Upper lobe of right lung (tissue), 1 donor: ENCODE measurements around the gene CNTNAP2. TPM values are rescaled to one million over a fixed set of nuclear protein-coding genes. Genes with fewer than 3 reads are reported as not detected.

Source experiments
- ATAC-seq: fragments of 200-7000 bp; cut with Tn5 transposase; one replicate; pipeline ENCODE4 v1.9.1; 2020; ENCODE audit warnings: mild to moderate bottlenecking, moderate library complexity
- DNase-seq: peaks from one replicate; pipeline ENCODE4 v3.0.0-alpha.2; 2020
- H3K27ac ChIP-seq: fragments of 200-600 bp; one replicate; pipeline ENCODE4 v1.8.0; 2022
- H3K27me3 ChIP-seq: fragments of 200-600 bp; one replicate; pipeline ENCODE4 v1.8.0; 2022; ENCODE audit warnings: mild to moderate bottlenecking
- H3K36me3 ChIP-seq: fragments of 200-600 bp; one replicate; pipeline ENCODE4 v1.8.0; 2022
- H3K4me1 ChIP-seq: fragments of 200-600 bp; one replicate; pipeline ENCODE4 v1.8.0; 2022
- H3K4me3 ChIP-seq: fragments of 200-600 bp; one replicate; pipeline ENCODE4 v1.8.0; 2022; ENCODE audit warnings: mild to moderate bottlenecking
- H3K9me3 ChIP-seq: fragments of 200-600 bp; one replicate; pipeline ENCODE4 v1.8.0; 2022
- CTCF ChIP-seq: fragments of 200-600 bp; IDR thresholded peaks from one replicate; pipeline ENCODE4 v1.8.0; 2022; ENCODE audit warnings: antibody characterized with exemption
- intact Hi-C: fragments of 100-400 bp; cut with DNase I; formaldehyde crosslinking; loops from one replicate; pipeline ENCODE4 v1.11.0; 2022
- total RNA-seq: library from RNA; stranded (reverse); fragmentation: NEBNext Ultra II Directional; extraction: Animal tissue kit (Norgen Biotek cat#: 25700); gene quantifications from one replicate; pipeline ENCODE4 v1.2.1, GENCODE V29; 2021
- donor health status: DM: no; HTN: yes; CAD: no; lungs with severe emphysema.

The CNTNAP2 gene
- total RNA-seq, 1 donor from 2014 or later, result 0.41 TPM

- ATAC-seq, result no peak
- no peak for TF ChIP-seq CTCF
- H3K4me3 ChIP-seq, result no peak overlapping the region
- H3K27ac ChIP-seq, result no peak overlapping the region
- H3K4me1 ChIP-seq, result no peaks in the 10 kb centered on the region
- DNase-seq, result no peak
- H3K27me3 ChIP-seq, result no peaks in the 10 kb centered on the region
- no peaks in the 10 kb centered on the region for H3K36me3 ChIP-seq
- H3K9me3 ChIP-seq, result no peaks in the 10 kb centered on the region
- intact Hi-C loops, result no loop called here
These were observed 806.2 kb downstream of the CNTNAP2 start for GRCh38 chr7:146922782-146923181.

- Histone ChIP-seq H3K36me3 (no peaks in the 10 kb centered on the region), H3K27ac (no peak overlapping the region), H3K4me3 (no peak overlapping the region), H3K27me3 (no peaks in the 10 kb centered on the region), H3K4me1 (no peaks in the 10 kb centered on the region), H3K9me3 (no peaks in the 10 kb centered on the region)
- DNase-seq (no peak), ATAC-seq (no peak)
- TF ChIP-seq CTCF, result no peak
- intact Hi-C loops, result no loop called here
These were observed 810.2 kb downstream of the CNTNAP2 start for GRCh38 chr7:146926841-146927240.

GRCh38 chr7:146937836-146938235 is 821.2 kb downstream of the CNTNAP2 start:
- no peak for TF ChIP-seq CTCF
- H3K4me3 ChIP-seq, result no peak overlapping the region

GRCh38 chr7:146943483-146943882 is 826.9 kb downstream of the CNTNAP2 start:
- no peak for TF ChIP-seq CTCF
- DNase-seq, result no peak
- ATAC-seq, result no peak
- intact Hi-C loops, result no loop called here
- H3K27me3 ChIP-seq, result no peaks in the 10 kb centered on the region
- H3K4me1 ChIP-seq, result no peaks in the 10 kb centered on the region
- H3K9me3 ChIP-seq, result no peaks in the 10 kb centered on the region
- no peak overlapping the region for H3K4me3 ChIP-seq
- no peaks in the 10 kb centered on the region for H3K36me3 ChIP-seq
- H3K27ac ChIP-seq, result no peak overlapping the region

More at GRCh38 chr7:146937836-146938235, 821.2 kb downstream of the CNTNAP2 start:
- Histone ChIP-seq H3K9me3 (no peaks in the 10 kb centered on the region), H3K36me3 (no peaks in the 10 kb centered on the region), H3K27me3 (no peaks in the 10 kb centered on the region), H3K27ac (no peak overlapping the region), H3K4me1 (no peaks in the 10 kb centered on the region)
- DNase-seq (no peak), ATAC-seq (no peak)
- intact Hi-C loops, result no loop called here

GRCh38 chr7:146948703-146949102 is 832.1 kb downstream of the CNTNAP2 start:
- intact Hi-C loops, result no loop called here
- no peaks in the 10 kb centered on the region for H3K9me3 ChIP-seq
- no peaks in the 10 kb centered on the region for H3K27me3 ChIP-seq
- ATAC-seq (no peak), DNase-seq (no peak)
- H3K27ac ChIP-seq, result no peak overlapping the region
- no peak overlapping the region for H3K4me3 ChIP-seq
- H3K36me3 ChIP-seq, result no peaks in the 10 kb centered on the region
- H3K4me1 ChIP-seq, result no peaks in the 10 kb centered on the region
- no peak for TF ChIP-seq CTCF

GRCh38 chr7:146956321-146956720 is 839.7 kb downstream of the CNTNAP2 start:
- Histone ChIP-seq H3K4me1 (no peaks in the 10 kb centered on the region), H3K27me3 (no peaks in the 10 kb centered on the region), H3K4me3 (no peak overlapping the region), H3K9me3 (no peaks in the 10 kb centered on the region), H3K27ac (no peak overlapping the region), H3K36me3 (no peaks in the 10 kb centered on the region)
- TF ChIP-seq CTCF, result no peak
- intact Hi-C loops, result no loop called here
- no peak for DNase-seq
- no peak for ATAC-seq
